ENCODE results near the gene GKN1. TPM values are rescaled to one million over a fixed set of nuclear protein-coding genes. Genes with fewer than 3 reads are reported as not detected.

GKN1 gene
- total RNA-seq, 2 donors from 2014 or later: not detected

DNA sequence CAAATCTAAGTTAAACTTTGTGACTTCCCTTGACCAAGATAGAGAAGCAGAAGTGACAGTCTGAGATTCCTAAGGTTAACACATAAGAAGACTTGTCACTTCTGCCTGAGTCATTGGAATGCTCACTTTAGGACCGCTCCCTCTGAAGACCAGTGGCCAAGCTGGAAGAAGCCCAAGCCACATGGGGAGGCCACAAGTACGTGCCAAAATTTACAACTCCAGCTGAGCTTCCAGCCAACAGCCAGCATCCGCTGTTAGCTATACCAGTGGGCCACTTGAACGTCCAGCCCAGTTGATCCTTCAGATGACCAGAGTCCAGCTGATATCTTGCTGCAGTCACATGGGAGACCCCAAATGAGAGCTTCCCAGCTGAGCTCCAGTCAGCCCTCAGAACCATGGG is 20.4 kb downstream of the GKN1 start:
- H3K27me3 ChIP-seq: no peaks in the 10 kb centered on the region
- H3K4me3 ChIP-seq: no peak overlapping the region
- ATAC-seq (no peak), DNase-seq (no peak)
- no peaks in the 10 kb centered on the region for H3K4me1 ChIP-seq
- 63 to 66% methylated on average over 4 of the region's 4 CpGs for WGBS, 2 donors
- intact Hi-C loops (cut with DNase I): no loop called here
- TF ChIP-seq POLR2A (IDR thresholded peaks at IDR 0.05) (no peak), CTCF (IDR thresholded peaks at IDR 0.05) (no peak)
- no peaks in the 10 kb centered on the region for H3K9me3 ChIP-seq
- no peaks in the 10 kb centered on the region for H3K36me3 ChIP-seq (replicated peaks in 1 of 2; ENCODE audit: insufficient read depth in 1 of 2, low read depth in 2 of 2)
- H3K27ac ChIP-seq: no peak overlapping the region

DNA sequence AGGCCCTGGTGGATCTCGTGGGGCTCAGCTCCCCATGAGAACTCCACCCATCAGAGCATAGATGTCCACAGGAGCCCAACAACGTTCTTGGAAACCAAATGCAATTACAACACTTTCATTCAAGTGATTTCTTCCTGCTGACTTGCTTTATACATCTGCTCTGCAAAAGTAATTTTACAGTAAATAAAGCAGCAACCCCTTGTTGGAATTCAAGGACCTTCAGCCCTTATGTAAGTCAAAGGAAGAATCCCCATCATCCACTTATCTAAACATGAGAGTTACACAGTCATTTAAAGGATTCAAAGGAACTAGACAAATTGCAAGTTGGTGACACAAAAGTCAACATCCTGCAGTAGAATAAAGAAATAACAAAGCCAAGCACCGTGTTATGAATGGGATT is 21.5 kb downstream of the GKN1 start:
- H3K9me3 ChIP-seq: no peaks in the 10 kb centered on the region
- 23 to 29% methylated on average over 3 of the region's 3 CpGs for WGBS, 2 donors
- H3K27me3 ChIP-seq: no peaks in the 10 kb centered on the region
- no peak overlapping the region for H3K4me3 ChIP-seq
- DNase-seq (no peak), ATAC-seq (no peak)
- no peak overlapping the region for H3K27ac ChIP-seq
- H3K36me3 ChIP-seq (replicated peaks in 1 of 2; ENCODE audit: insufficient read depth in 1 of 2, low read depth in 2 of 2): no peaks in the 10 kb centered on the region
- no peak for TF ChIP-seq CTCF (IDR thresholded peaks at IDR 0.05)
- intact Hi-C loops (cut with DNase I): no loop called here
- H3K4me1 ChIP-seq: no peaks in the 10 kb centered on the region

- Histone ChIP-seq H3K36me3 (replicated peaks in 1 of 2; ENCODE audit: insufficient read depth in 1 of 2, low read depth in 2 of 2) (no peaks in the 10 kb centered on the region), H3K27ac (no peak overlapping the region), H3K27me3 (no peaks in the 10 kb centered on the region), H3K4me3 (no peak overlapping the region), H3K9me3 (no peaks in the 10 kb centered on the region), H3K4me1 (no peaks in the 10 kb centered on the region)
- TF ChIP-seq CTCF (IDR thresholded peaks at IDR 0.05): no peak
- no peak for TF ChIP-seq POLR2A (IDR thresholded peaks at IDR 0.05)
- ATAC-seq (no peak), DNase-seq (no peak)
- intact Hi-C loops (cut with DNase I): no loop called here
Observed at GRCh38 chr2:68997401-68997800, 23.0 kb downstream of the GKN1 start.

GRCh38 chr2:69001879-69002278 is 27.4 kb downstream of the GKN1 start:
- intact Hi-C loops (cut with DNase I): no loop called here
- Histone ChIP-seq H3K36me3 (replicated peaks in 1 of 2; ENCODE audit: insufficient read depth in 1 of 2, low read depth in 2 of 2) (no peaks in the 10 kb centered on the region), H3K27ac (no peak overlapping the region), H3K27me3 (no peaks in the 10 kb centered on the region), H3K4me3 (no peak overlapping the region), H3K9me3 (no peaks in the 10 kb centered on the region), H3K4me1 (no peaks in the 10 kb centered on the region)
- TF ChIP-seq CTCF (IDR thresholded peaks at IDR 0.05) (no peak), POLR2A (IDR thresholded peaks at IDR 0.05) (no peak)
- ATAC-seq (no peak), DNase-seq (no peak)

DNA sequence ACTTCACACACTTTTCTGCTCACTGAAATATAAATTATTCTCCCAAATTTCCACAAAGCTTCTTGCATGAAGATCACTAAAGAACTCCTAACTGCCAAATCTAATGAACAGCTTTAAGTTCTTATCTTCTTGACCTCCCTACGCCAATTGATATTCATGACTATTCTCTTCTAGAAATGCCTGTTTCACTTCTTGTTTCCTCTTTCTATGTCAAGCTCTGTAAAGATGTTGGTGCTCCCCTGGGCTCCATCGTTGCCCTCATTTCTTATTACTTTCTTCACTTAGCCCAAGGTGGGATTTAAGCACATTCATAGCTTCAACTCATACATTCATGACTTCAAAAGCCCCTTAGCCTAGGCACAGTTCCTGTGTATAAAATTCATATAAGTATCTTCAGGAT is 29.3 kb downstream of the GKN1 start:
- TF ChIP-seq CTCF (IDR thresholded peaks at IDR 0.05) (no peak), POLR2A (IDR thresholded peaks at IDR 0.05) (no peak)
- ATAC-seq (no peak), DNase-seq (no peak)
- H3K4me1 ChIP-seq: no peaks in the 10 kb centered on the region
- no peaks in the 10 kb centered on the region for H3K36me3 ChIP-seq (replicated peaks in 1 of 2; ENCODE audit: insufficient read depth in 1 of 2, low read depth in 2 of 2)
- H3K9me3 ChIP-seq: no peaks in the 10 kb centered on the region
- H3K4me3 ChIP-seq: no peak overlapping the region
- no peaks in the 10 kb centered on the region for H3K27me3 ChIP-seq
- intact Hi-C loops (cut with DNase I): no loop called here
- 62 to 67% methylated on average over 2 of the region's 2 CpGs for WGBS, 2 donors
- no peak overlapping the region for H3K27ac ChIP-seq

Measured in body of pancreas (tissue), 4 donors.